HL-60 (cell line): ENCODE data around the gene APBA2.

ENCODE experiments used
- DNase-seq, 2 experiments: peaks; one replicate each; pipeline ENCODE4 v3.0.0-alpha.2; 2010 to 2020; ENCODE audit warnings: low read depth in 1 of 2, low spot score in 1 of 2
- H3K27ac ChIP-seq: fragments of 250-450 bp; sonication (Bioruptor Pico); replicated peaks from 2 replicates; pipeline ENCODE4 v1.5.1; 2020; ENCODE audit warnings: mild to moderate bottlenecking, moderate library complexity
- H3K27me3 ChIP-seq: fragments of 250-450 bp; sonication (Bioruptor Pico); 2 replicates; pipeline ENCODE4 v1.5.1; 2021; ENCODE audit warnings: mild to moderate bottlenecking, moderate library complexity; ENCODE audit not compliant: insufficient read depth, poor library complexity, severe bottlenecking
- H3K4me3 ChIP-seq: replicated peaks from 2 replicates; pipeline ENCODE4 v1.5.1; 2011; ENCODE audit warnings: mild to moderate bottlenecking, control low read depth, low read length; ENCODE audit not compliant: insufficient read depth
- GABPA ChIP-seq: IDR thresholded peaks from 2 replicates; pipeline ENCODE4 v1.6.1; 2012; ENCODE audit warnings: low read depth
- POLR2AphosphoS5 ChIP-seq: IDR thresholded peaks from 2 replicates; pipeline ENCODE4 v1.6.1; 2012; ENCODE audit warnings: low read depth
- SPI1 ChIP-seq: IDR thresholded peaks from 2 replicates; pipeline ENCODE4 v1.6.1; 2012; ENCODE audit warnings: low read depth, mild to moderate bottlenecking, borderline replicate concordance
- TF ChIP-seq, protein P1 (sequence below): IDR thresholded peaks from 2 replicates; pipeline ENCODE4 v1.6.1; 2012; ENCODE audit warnings: low read depth; ENCODE audit not compliant: insufficient replicate concordance
- TF ChIP-seq, protein P2 (sequence below): IDR thresholded peaks from one replicate; pipeline ENCODE4 v1.5.1; 2011; ENCODE audit warnings: low read length, control low read depth, inconsistent platforms; ENCODE audit not compliant: insufficient read depth

The APBA2 gene

GRCh38 chr15:28985691-28986090 is 99.9 kb downstream of the APBA2 start:
- no peak overlapping the region for H3K4me3 ChIP-seq
- DNase-seq = no peak
- H3K27ac ChIP-seq = no peak overlapping the region
- TF ChIP-seq SPI1 = peak; percentile 70
- TF ChIP-seq, protein P1, sequence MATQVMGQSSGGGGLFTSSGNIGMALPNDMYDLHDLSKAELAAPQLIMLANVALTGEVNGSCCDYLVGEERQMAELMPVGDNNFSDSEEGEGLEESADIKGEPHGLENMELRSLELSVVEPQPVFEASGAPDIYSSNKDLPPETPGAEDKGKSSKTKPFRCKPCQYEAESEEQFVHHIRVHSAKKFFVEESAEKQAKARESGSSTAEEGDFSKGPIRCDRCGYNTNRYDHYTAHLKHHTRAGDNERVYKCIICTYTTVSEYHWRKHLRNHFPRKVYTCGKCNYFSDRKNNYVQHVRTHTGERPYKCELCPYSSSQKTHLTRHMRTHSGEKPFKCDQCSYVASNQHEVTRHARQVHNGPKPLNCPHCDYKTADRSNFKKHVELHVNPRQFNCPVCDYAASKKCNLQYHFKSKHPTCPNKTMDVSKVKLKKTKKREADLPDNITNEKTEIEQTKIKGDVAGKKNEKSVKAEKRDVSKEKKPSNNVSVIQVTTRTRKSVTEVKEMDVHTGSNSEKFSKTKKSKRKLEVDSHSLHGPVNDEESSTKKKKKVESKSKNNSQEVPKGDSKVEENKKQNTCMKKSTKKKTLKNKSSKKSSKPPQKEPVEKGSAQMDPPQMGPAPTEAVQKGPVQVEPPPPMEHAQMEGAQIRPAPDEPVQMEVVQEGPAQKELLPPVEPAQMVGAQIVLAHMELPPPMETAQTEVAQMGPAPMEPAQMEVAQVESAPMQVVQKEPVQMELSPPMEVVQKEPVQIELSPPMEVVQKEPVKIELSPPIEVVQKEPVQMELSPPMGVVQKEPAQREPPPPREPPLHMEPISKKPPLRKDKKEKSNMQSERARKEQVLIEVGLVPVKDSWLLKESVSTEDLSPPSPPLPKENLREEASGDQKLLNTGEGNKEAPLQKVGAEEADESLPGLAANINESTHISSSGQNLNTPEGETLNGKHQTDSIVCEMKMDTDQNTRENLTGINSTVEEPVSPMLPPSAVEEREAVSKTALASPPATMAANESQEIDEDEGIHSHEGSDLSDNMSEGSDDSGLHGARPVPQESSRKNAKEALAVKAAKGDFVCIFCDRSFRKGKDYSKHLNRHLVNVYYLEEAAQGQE = no peak
- no peaks in the 10 kb centered on the region for H3K27me3 ChIP-seq

- DNase-seq = no peak
- Histone ChIP-seq H3K27ac (no peak overlapping the region), H3K27me3 (no peaks in the 10 kb centered on the region), H3K4me3 (no peak overlapping the region)
- TF ChIP-seq, protein P2, sequence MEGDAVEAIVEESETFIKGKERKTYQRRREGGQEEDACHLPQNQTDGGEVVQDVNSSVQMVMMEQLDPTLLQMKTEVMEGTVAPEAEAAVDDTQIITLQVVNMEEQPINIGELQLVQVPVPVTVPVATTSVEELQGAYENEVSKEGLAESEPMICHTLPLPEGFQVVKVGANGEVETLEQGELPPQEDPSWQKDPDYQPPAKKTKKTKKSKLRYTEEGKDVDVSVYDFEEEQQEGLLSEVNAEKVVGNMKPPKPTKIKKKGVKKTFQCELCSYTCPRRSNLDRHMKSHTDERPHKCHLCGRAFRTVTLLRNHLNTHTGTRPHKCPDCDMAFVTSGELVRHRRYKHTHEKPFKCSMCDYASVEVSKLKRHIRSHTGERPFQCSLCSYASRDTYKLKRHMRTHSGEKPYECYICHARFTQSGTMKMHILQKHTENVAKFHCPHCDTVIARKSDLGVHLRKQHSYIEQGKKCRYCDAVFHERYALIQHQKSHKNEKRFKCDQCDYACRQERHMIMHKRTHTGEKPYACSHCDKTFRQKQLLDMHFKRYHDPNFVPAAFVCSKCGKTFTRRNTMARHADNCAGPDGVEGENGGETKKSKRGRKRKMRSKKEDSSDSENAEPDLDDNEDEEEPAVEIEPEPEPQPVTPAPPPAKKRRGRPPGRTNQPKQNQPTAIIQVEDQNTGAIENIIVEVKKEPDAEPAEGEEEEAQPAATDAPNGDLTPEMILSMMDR = no peak
- TF ChIP-seq, protein P1 = no peak
- TF ChIP-seq GABPA (no peak), SPI1 (no peak), POLR2AphosphoS5 (no peak)
Measured at GRCh38 chr15:28986108-28986507, 100.3 kb downstream of the APBA2 start.

- H3K27ac ChIP-seq = no peak overlapping the region
- no peak overlapping the region for H3K4me3 ChIP-seq
- no peak for DNase-seq
- TF ChIP-seq GABPA (no peak), POLR2AphosphoS5 (no peak), SPI1 (no peak)
- TF ChIP-seq, protein P1 = no peak
- TF ChIP-seq, protein P2 = no peak
- H3K27me3 ChIP-seq = no peaks in the 10 kb centered on the region
Measured at GRCh38 chr15:28986726-28987125, 101.0 kb downstream of the APBA2 start.

DNA sequence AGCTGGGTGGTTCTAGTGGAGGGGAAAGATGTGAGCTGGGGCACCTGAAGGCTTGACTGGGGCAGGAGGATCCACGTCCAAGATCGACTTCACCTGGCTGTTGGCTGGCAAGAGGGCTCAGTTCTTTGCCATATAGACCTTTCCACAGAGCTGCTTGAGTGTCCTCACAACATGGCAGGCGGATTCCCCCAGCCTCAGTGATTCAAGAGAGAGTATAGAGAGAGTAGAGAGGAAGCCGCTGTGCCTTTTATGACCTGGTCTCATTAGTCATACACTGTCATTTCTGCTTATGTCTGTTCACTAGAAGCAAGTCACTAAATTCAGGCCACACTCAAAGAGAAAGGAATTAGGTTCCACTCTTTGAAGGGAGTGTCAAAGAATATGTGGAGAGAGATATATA is 101.6 kb downstream of the APBA2 start:
- Histone ChIP-seq H3K27me3 (no peaks in the 10 kb centered on the region), H3K4me3 (no peak overlapping the region), H3K27ac (no peak overlapping the region)
- TF ChIP-seq, protein P1 = no peak
- no peak for TF ChIP-seq POLR2AphosphoS5
- no peak for TF ChIP-seq GABPA
- TF ChIP-seq SPI1 = no peak
- TF ChIP-seq, protein P2 = no peak
- no peak for DNase-seq
